GM18909 (cell line): Measurements from ENCODE around the gene SLC45A1.

Experiments
- ATAC-seq: cut with Tn5 transposase; IDR thresholded peaks from one replicate; pipeline ENCODE4 v1.9.1; 2021; ENCODE audit warnings: mild to moderate bottlenecking; ENCODE audit not compliant: unreplicated experiment, poor library complexity

The SLC45A1 gene

GRCh38 chr1:8363767-8364301 lies 45.9 kb downstream of the SLC45A1 start:
- ATAC-seq: no peak

GRCh38 chr1:8364528-8365442 lies 46.9 kb downstream of the SLC45A1 start:
- ATAC-seq: no peak

- no peak for ATAC-seq
These were observed 47.9 kb downstream of the SLC45A1 start for GRCh38 chr1:8365661-8366362.

- ATAC-seq: no peak
These were observed 49.8 kb downstream of the SLC45A1 start for GRCh38 chr1:8367571-8368194.

GRCh38 chr1:8368956-8369639 lies 51.2 kb downstream of the SLC45A1 start:
- no peak for ATAC-seq

- no peak for ATAC-seq
These were observed 52.4 kb downstream of the SLC45A1 start for GRCh38 chr1:8370046-8370881.

- ATAC-seq: no peak
These were observed 53.0 kb downstream of the SLC45A1 start for GRCh38 chr1:8370905-8371315.

GRCh38 chr1:8371372-8371991 lies 53.6 kb downstream of the SLC45A1 start:
- ATAC-seq: no peak

- no peak for ATAC-seq
These were observed 55.2 kb downstream of the SLC45A1 start for GRCh38 chr1:8373125-8373524.

GRCh38 chr1:8373581-8374241 lies 55.8 kb downstream of the SLC45A1 start:
- no peak for ATAC-seq

- no peak for ATAC-seq
These were observed 56.4 kb downstream of the SLC45A1 start for GRCh38 chr1:8374356-8374755.

- no peak for ATAC-seq
These were observed 56.9 kb downstream of the SLC45A1 start for GRCh38 chr1:8374812-8375211.

GRCh38 chr1:8376358-8376840 lies 58.5 kb downstream of the SLC45A1 start:
- ATAC-seq: no peak

- ATAC-seq: no peak
These were observed 59.5 kb downstream of the SLC45A1 start for GRCh38 chr1:8377271-8377981.

GRCh38 chr1:8378178-8378577 lies 60.3 kb downstream of the SLC45A1 start:
- no peak for ATAC-seq

GRCh38 chr1:8378981-8379470 lies 61.1 kb downstream of the SLC45A1 start:
- no peak for ATAC-seq

GRCh38 chr1:8379513-8380186 lies 61.7 kb downstream of the SLC45A1 start:
- no peak for ATAC-seq
